H9 (cell line): ENCODE measurements around the gene CTNND1. TPM values are rescaled to one million over a fixed set of nuclear protein-coding genes. Genes with fewer than 3 reads are reported as not detected.
A peak's percentile ranks its signal among the peaks of the same experiment; 100 is the strongest.

ENCODE experiments used
- DNase-seq: peaks from one replicate; pipeline ENCODE4 v3.0.0-alpha.2; 2017
- H2AFZ ChIP-seq: one replicate; pipeline ENCODE4 v1.6.1; 2013; ENCODE audit warnings: mild to moderate bottlenecking, low read length, control low read depth, moderate library complexity
- H2AK5ac ChIP-seq: 2 replicates; pipeline ENCODE4 v1.6.1; 2013; ENCODE audit warnings: low read length, control low read depth, mixed read lengths; ENCODE audit not compliant: insufficient read length
- H2BK120ac ChIP-seq: one replicate; pipeline ENCODE4 v1.6.1; 2013; ENCODE audit warnings: low read depth, mild to moderate bottlenecking, low read length, control low read depth, inconsistent platforms; ENCODE audit not compliant: poor library complexity, severe bottlenecking
- H2BK12ac ChIP-seq: 2 replicates; pipeline ENCODE4 v1.6.1; 2013; ENCODE audit warnings: low read length, control low read depth, mixed read lengths, low read depth; ENCODE audit not compliant: insufficient read length
- H2BK15ac ChIP-seq: 2 replicates; pipeline ENCODE4 v1.6.1; 2013; ENCODE audit warnings: low read depth, low read length, control low read depth
- H2BK20ac ChIP-seq: one replicate; pipeline ENCODE4 v1.6.1; 2013; ENCODE audit warnings: low read depth, mild to moderate bottlenecking, low read length, control low read depth, inconsistent platforms; ENCODE audit not compliant: poor library complexity, severe bottlenecking
- H2BK5ac ChIP-seq: 2 replicates; pipeline ENCODE4 v1.6.1; 2013; ENCODE audit warnings: low read length, control low read depth, mixed read lengths; ENCODE audit not compliant: insufficient read length
- H3K14ac ChIP-seq: 2 replicates; pipeline ENCODE4 v1.6.1; 2013; ENCODE audit warnings: low read length, control low read depth; ENCODE audit not compliant: insufficient read depth
- H3K18ac ChIP-seq: 2 replicates; pipeline ENCODE4 v1.6.1; 2013; ENCODE audit warnings: low read depth, mild to moderate bottlenecking, mixed read lengths, low read length, control low read depth; ENCODE audit not compliant: insufficient read length
- H3K23ac ChIP-seq: 2 replicates; pipeline ENCODE4 v1.6.1; 2013; ENCODE audit warnings: low read length, control low read depth, mixed read lengths, low read depth; ENCODE audit not compliant: insufficient read length
- H3K23me2 ChIP-seq: 2 replicates; pipeline ENCODE4 v1.6.1; 2013; ENCODE audit warnings: low read depth, mild to moderate bottlenecking, mixed read lengths, low read length, control low read depth; ENCODE audit not compliant: insufficient read length, poor library complexity, severe bottlenecking
- H3K27ac ChIP-seq: 2 replicates; pipeline ENCODE4 v1.5.1; 2013; ENCODE audit warnings: low read length, control low read depth, mixed read lengths, low read depth; ENCODE audit not compliant: insufficient read length
- H3K27me3 ChIP-seq: 2 replicates; pipeline ENCODE4 v1.6.1; 2013; ENCODE audit warnings: low read length, control low read depth, inconsistent platforms; ENCODE audit not compliant: insufficient read depth
- H3K4ac ChIP-seq: 2 replicates; pipeline ENCODE4 v1.6.1; 2013; ENCODE audit warnings: low read depth, mild to moderate bottlenecking, control low read depth, inconsistent platforms, low read length, moderate library complexity
- H3K4me1 ChIP-seq: 2 replicates; pipeline ENCODE4 v1.6.1; 2013; ENCODE audit warnings: low read length, control low read depth, inconsistent platforms; ENCODE audit not compliant: insufficient read depth
- H3K4me2 ChIP-seq: 2 replicates; pipeline ENCODE4 v1.6.1; 2013; ENCODE audit warnings: low read length, control low read depth, mixed read lengths; ENCODE audit not compliant: insufficient read length, insufficient read depth
- H3K56ac ChIP-seq: 2 replicates; pipeline ENCODE4 v1.6.1; 2013; ENCODE audit warnings: low read depth, mild to moderate bottlenecking, mixed read lengths, low read length, control low read depth; ENCODE audit not compliant: insufficient read length
- H3K79me1 ChIP-seq: 2 replicates; pipeline ENCODE4 v1.6.1; 2013; ENCODE audit warnings: low read depth, mild to moderate bottlenecking, moderate library complexity, low read length, control low read depth, inconsistent platforms; ENCODE audit not compliant: insufficient read depth, poor library complexity, severe bottlenecking
- H3K79me2 ChIP-seq: 2 replicates; pipeline ENCODE4 v1.6.1; 2013; ENCODE audit warnings: low read length, control low read depth, inconsistent platforms; ENCODE audit not compliant: insufficient read depth
- H3K9ac ChIP-seq: 2 replicates; pipeline ENCODE4 v1.6.1; 2013; ENCODE audit warnings: low read length, control low read depth, mixed read lengths; ENCODE audit not compliant: insufficient read length; ENCODE audit errors: extremely low read depth
- H3K9me3 ChIP-seq: one replicate; pipeline ENCODE4 v1.6.1; 2013; ENCODE audit warnings: low read depth, low read length, inconsistent platforms; ENCODE audit not compliant: control insufficient read depth
- H3T11ph ChIP-seq: one replicate; pipeline ENCODE4 v1.6.1; 2013; ENCODE audit warnings: mild to moderate bottlenecking, low read length, control low read depth, inconsistent platforms
- H4K20me1 ChIP-seq: one replicate; pipeline ENCODE4 v1.6.1; 2013; ENCODE audit not compliant: control insufficient read depth, insufficient read length, insufficient read depth
- H4K5ac ChIP-seq: 2 replicates; pipeline ENCODE4 v1.6.1; 2013; ENCODE audit warnings: low read depth, mild to moderate bottlenecking, mixed read lengths, low read length, control low read depth; ENCODE audit not compliant: insufficient read length
- H4K8ac ChIP-seq: replicated peaks from 2 replicates; pipeline ENCODE4 v1.6.1; 2013; ENCODE audit warnings: low read length, control low read depth, mixed read lengths, low read depth; ENCODE audit not compliant: insufficient read length
- H4K91ac ChIP-seq: 2 replicates; pipeline ENCODE4 v1.6.1; 2013; ENCODE audit warnings: low read depth, mild to moderate bottlenecking, moderate library complexity, mixed read lengths, low read length, control low read depth; ENCODE audit not compliant: insufficient read length
- H3K27ac Mint-ChIP-seq, 3 experiments: 2 replicates in 2 of 3; 3 replicates in 1 of 3; pipeline ENCODE4 v1.8.0; 2020 to 2021; ENCODE audit warnings: mixed read lengths in 3 of 3, mild to moderate bottlenecking in 1 of 3, moderate library complexity in 1 of 3
- H3K27me3 Mint-ChIP-seq: 2 replicates; pipeline ENCODE4 v1.8.0; 2021; ENCODE audit warnings: low read depth, mild to moderate bottlenecking, moderate library complexity, mixed read lengths
- H3K36me3 Mint-ChIP-seq, 3 experiments: 2 replicates in 2 of 3; 3 replicates in 1 of 3; pipeline ENCODE4 v1.8.0; 2020 to 2021; ENCODE audit warnings: low read depth in 3 of 3, mixed read lengths in 3 of 3; ENCODE audit not compliant: insufficient read depth in 1 of 3
- H3K4me1 Mint-ChIP-seq, 2 experiments: 2 replicates each; pipeline ENCODE4 v1.8.0; 2020; ENCODE audit warnings: mixed read lengths in 2 of 2
- H3K4me3 Mint-ChIP-seq, 2 experiments: 2 replicates in 1 of 2; 3 replicates in 1 of 2; pipeline ENCODE4 v1.8.0; 2020 to 2021; ENCODE audit warnings: mild to moderate bottlenecking in 2 of 2, mixed read lengths in 2 of 2, moderate library complexity in 1 of 2
- H3K9me3 Mint-ChIP-seq, 2 experiments: 2 replicates in 1 of 2; 3 replicates in 1 of 2; pipeline ENCODE4 v1.8.0; 2020; ENCODE audit warnings: mild to moderate bottlenecking in 2 of 2, mixed read lengths in 2 of 2, moderate library complexity in 1 of 2
- CTCF ChIP-seq: fragments of 200-600 bp; sonication (generic); conservative IDR thresholded peaks from 3 replicates; pipeline ENCODE4 v1.8.0; 2021; ENCODE audit warnings: antibody characterized with exemption, mild to moderate bottlenecking
- WGBS: extraction: QIAGEN DNeasy Blood & Tissue Kit; methylation state at CpG from one replicate; pipeline ENCODE4 v1.1.7; 2013; ENCODE audit warnings: missing lambda C conversion rate, low lambda C conversion rate, mixed read lengths; ENCODE audit not compliant: insufficient read length; ENCODE audit errors: extremely low coverage; 5-methylcytosine and 5-hydroxymethylcytosine counted together
- total RNA-seq: library from RNA; stranded (reverse); gene quantifications from 2 replicates; pipeline ENCODE4 v1.2.1, GENCODE V29; 2021

The CTNND1 gene
- total RNA-seq, 1 experiment from 2014 or later = 164 TPM

GRCh38 chr11:57764972-57765371 is 3.4 kb downstream of the CTNND1 start:
- Histone ChIP-seq H4K8ac (no peak overlapping the region), H3K4me1 (no peaks in the 10 kb centered on the region; the same call in 1 of the 2 replicates), H2BK12ac (no peak overlapping the region), H3K27me3 (no peaks in the 10 kb centered on the region), H3K79me1 (peaks cover 3% of the 10 kb centered on the region), H3K4ac (no peak overlapping the region), H3K56ac (no peak overlapping the region), H2AK5ac (no peak overlapping the region), H3K4me2 (no peak overlapping the region), H3K9ac (no peak overlapping the region), H3K14ac (no peak overlapping the region), H3K18ac (no peak overlapping the region), H3K27ac (no peak overlapping the region), H4K20me1 (no peaks in the 10 kb centered on the region), H3T11ph (no peak overlapping the region), H3K9me3 (no peaks in the 10 kb centered on the region), H3K79me2 (peaks cover 54% of the 10 kb centered on the region), H2BK15ac (no peak overlapping the region), H3K23me2 (peaks cover 7% of the 10 kb centered on the region), H3K23ac (no peak overlapping the region), H4K91ac (no peak overlapping the region), H2BK20ac (no peak overlapping the region), H2AFZ (no peak overlapping the region), H2BK120ac (no peak overlapping the region), H4K5ac (no peak overlapping the region), H2BK5ac (no peak overlapping the region)
- Mint-ChIP-seq H3K27ac (no peak overlapping the region), H3K4me3 (peak overlapping the region; percentile 93 to 96; a peak in 4 of 5 replicates), H3K36me3 (peaks cover 8 to 35% (median 24%) of the 10 kb centered on the region in 3 experiments; a peak in 6 of 7 replicates), H3K27me3 (no peaks in the 10 kb centered on the region), H3K9me3 (0 out of 5 replicates have a peak, but pooled peaks cover 0 to 3% of the 10 kb centered on the region in 2 experiments), H3K4me1 (peaks cover 44 to 46% of the 10 kb centered on the region in 2 experiments)
- DNase-seq = no peak
- no CpG with 5 or more reads among the region's 2 CpGs for WGBS
- TF ChIP-seq CTCF = no peak
